Stimulated activated CD4-positive, alpha-beta T cell treated with anti-CD3 and anti-CD28 coated beads, Interleukin-4, amount 100 ng/mL, for 48 hours (primary cell): Measurements from ENCODE around the gene CIAO2B.

Experiments used
- DNase-seq, 2 donors: peaks; one replicate each; pipeline ENCODE4 v3.0.0-alpha.2; 2020; ENCODE audit warnings: low read depth in 2 of 2

Gene CIAO2B

GRCh38 chr16:66919569-66920298 is 14.5 kb downstream of the CIAO2B start:
- DNase-seq, result no peak

GRCh38 chr16:66918803-66919568 is 15.2 kb downstream of the CIAO2B start, which contains the start of gene CDH16:
TSS of gene CDH16 (minus strand) at chr16:66918885. CDS start at chr16:66918065, 820 bp downstream.
- no peak for DNase-seq

DNA sequence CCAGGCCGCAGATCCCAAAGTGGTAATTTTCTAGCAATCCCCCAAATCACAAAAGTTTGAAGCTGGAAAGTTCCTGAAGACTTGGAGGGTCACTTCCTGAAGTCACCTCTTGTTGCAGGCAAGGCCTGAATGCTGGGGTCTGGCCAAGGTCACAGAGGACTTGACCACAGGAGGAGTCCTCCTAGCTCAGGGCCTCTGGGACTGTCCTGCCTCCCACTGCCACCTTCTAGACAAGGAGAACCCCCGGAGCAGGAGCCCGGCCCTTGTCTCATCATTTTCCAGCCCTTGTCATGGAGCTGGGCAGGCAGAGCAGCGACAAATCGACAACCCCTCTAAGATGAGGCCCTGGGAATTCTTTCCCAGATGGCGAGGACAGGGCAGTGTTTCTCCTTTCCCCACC is 15.8 kb downstream of the CIAO2B start:
- no peak for DNase-seq

DNA sequence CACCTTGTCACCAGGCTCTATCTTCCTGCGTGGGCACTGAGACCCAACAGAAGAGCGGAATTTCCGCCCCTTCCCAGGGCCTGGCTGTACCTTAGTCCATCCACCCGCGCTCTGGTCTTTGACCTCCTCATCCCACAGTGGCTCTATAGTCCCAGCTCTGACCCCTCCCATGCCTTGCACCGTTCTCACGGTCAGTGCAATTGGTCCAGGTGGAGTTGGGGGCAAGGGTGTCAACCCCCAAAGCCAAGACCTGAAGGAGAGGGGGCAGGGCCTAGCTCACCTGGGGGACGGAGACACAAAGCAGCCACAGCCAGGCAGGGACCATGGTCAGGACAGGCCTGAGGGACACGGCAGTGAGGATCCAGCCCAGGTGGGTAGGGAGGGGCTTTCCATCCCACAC is 16.5 kb downstream of the CIAO2B start:
- DNase-seq, result no peak

GRCh38 chr16:66916518-66916917 is 17.7 kb downstream of the CIAO2B start:
- DNase-seq, result no peak

- no peak for DNase-seq
Measured at GRCh38 chr16:66915041-66915440, 19.2 kb downstream of the CIAO2B start.

DNA sequence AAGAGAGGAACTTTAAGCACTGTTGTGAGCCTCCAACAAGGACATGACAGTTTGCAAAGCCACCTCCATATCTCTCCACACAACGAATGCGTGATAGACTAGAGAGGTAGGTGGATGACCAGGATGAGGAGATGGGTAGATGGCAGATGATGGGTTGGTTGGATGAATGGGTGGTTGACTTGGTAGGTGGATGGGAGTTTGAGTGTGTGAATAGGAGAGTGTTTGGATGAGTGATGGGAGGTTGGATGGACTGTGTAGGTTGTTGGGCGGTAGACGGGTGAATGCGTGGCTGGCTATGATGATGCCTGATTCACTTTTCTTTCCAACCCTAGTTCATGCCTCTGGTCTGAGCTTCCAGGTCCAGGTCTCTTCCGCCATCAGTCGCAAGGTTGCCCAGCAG is 19.7 kb downstream of the CIAO2B start:
- no peak for DNase-seq

DNA sequence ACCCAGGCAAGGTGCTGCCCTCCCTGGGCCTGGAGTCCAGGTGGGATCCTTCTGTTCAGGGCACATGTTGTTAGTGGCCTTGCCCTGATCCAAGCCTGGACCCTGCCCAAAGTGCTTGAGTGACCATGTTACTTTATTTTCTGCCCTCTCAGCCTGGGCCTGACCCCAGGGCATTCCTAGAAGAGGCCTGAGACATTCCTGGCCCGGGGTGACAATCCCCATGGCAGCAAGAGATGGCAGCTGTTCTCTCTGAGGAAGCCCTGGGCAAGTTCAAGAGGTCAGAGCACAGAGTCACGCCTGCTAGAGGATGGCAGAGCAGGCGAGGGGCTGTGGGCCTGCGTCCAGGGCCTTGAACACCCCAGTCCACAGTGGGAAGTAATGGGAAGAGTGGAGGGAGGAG is 20.5 kb downstream of the CIAO2B start:
- DNase-seq, result no peak

GRCh38 chr16:66913081-66913480 is 21.1 kb downstream of the CIAO2B start:
- no peak for DNase-seq

- no peak for DNase-seq
Measured at GRCh38 chr16:66911801-66912200, 22.4 kb downstream of the CIAO2B start.

DNA sequence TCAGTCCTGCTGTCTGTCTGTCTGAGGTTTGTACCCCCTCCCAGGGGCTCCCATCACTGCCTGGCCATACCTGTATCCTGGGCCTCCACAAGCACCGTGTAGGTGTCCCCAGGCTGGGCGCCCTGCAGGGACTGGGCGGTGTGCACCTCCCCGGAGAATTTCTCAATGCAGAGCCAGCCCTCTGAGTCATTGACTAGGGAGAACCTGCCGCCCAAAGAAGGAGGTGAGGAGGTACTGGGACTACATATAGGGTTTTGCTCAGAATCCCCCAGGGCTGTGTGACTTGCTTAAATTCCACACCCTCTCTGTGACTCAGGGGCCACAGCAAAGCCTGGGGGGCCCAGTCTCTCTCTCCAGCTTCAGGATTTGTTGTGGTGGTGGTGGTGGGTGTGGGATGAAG is 23.1 kb downstream of the CIAO2B start:
- DNase-seq, result no peak

DNA sequence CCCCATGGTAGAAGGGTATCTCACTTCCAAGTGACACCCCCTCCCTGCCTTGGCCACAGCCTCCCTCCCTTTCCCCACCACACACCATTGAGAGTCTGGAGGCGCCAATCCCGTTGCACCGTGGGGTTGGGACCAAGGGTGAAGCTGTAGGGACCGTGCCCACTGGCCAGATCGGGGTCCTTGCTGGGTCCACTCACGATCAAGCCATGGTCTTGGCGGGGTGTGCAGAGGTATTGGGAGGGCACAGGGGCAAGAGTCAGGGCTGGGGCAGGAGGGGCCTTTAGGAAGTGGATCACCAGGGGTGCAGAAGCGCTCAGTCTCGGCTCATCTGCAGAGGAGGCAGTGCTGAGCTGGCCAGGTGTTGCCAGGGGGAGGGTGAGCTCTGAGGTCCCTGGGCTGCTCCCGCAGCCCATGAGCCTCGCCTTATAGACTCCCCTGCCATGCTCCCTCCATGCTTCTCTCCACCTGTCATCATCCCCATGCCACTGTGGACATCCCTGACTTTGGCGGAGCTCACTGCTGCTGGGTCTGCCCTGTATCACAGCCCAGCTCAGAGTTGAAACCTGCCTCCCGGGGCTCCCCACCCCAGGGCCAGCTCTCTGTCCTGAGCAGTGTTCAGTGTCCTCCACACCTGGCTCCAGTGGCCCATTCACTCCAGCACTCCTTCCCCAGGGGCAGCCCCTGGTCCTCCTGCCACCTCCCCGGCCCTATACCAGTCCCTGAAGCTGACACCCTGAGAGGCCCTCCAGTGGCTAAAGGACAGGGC is 23.8 kb downstream of the CIAO2B start:
- no peak for DNase-seq

- no peak for DNase-seq
Measured at GRCh38 chr16:66908762-66909559, 25.2 kb downstream of the CIAO2B start.

- no peak for DNase-seq
Measured at GRCh38 chr16:66908116-66908515, 26.1 kb downstream of the CIAO2B start.

GRCh38 chr16:66906916-66907836 is 27.0 kb downstream of the CIAO2B start:
- no peak for DNase-seq

DNA sequence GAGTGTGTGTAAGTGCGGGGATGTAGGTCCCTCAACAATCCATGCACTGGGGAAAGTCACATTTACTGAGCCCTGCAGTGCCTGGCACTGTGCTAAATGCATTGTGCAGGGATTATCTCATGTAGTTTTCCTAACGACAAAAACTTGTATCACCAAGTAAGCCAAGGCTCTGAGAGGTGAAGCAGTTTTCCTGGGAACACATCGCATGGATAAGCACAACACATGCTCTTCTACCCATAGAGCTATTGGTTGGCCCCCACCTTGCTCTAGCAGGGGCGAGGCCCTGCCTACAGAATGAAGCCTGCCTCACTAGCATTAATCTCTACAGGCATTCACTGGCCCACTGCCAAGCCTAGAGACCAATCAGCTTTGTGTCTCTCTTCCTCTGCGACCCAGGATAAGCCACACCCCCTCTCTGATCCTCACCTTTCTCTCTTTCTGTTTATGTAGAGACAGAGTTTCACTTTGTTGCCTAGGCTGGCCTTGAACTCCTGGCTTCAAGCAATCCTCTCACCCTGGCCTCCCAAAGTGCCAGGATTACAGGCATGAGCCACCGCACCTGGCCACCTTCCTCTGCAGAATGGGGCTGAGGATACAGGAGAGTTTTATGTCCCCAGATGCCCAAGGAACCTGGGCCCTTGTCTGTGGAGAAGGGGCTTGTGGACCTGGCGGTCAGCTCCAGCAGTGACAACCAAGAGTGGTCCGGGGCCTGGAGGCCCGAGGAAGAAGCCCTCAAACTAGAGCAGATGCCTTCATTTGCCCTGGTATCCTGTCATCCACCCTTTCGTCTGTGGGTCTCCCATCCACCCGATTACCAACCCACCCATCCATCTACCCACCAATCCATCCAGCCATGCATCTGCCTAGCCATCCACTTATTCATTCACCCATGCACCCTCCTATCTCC is 28.3 kb downstream of the CIAO2B start:
- peak in 1 of 2 donors; percentile 30 for DNase-seq

GRCh38 chr16:66904846-66905632 is 29.2 kb downstream of the CIAO2B start:
- no peak for DNase-seq

GRCh38 chr16:66904428-66904845 is 29.8 kb downstream of the CIAO2B start:
- DNase-seq, result no peak
